HEK293 (cell line): ENCODE data around the gene SUFU.

ENCODE experiments used
- CTCF ChIA-PET: fragments of 350-600 bp; formaldehyde crosslinking; extraction: SDS; loops from one replicate; lab custom pipeline; 2021; ENCODE audit warnings: antibody characterized with exemption; lab: Yijun Ruan, JAX
- POLR2A ChIA-PET: fragments of 300-600 bp; formaldehyde crosslinking; extraction: SDS; loops from one replicate; lab custom pipeline; 2020; ENCODE audit warnings: antibody characterized with exemption, inconsistent platforms; lab: Yijun Ruan, JAX
- H3K27ac ChIP-seq: fragments of 200-500 bp; sonication (Bioruptor generic); 2 replicates; pipeline ENCODE4 v1.5.1; 2014; ENCODE audit warnings: low read depth, low read length, control low read depth, inconsistent platforms; ENCODE audit errors: extremely low read depth
- H3K36me3 ChIP-seq, 2 experiments: fragments of 200-500 bp in 1 of 2; sonication (Bioruptor generic) in 1 of 2; 1 replicate in 1 of 2; 2 replicates in 1 of 2; pipeline ENCODE4 v1.5.1; 2014 to 2017; ENCODE audit warnings: inconsistent platforms in 2 of 2, low read length in 2 of 2; ENCODE audit not compliant: control insufficient read depth in 2 of 2, insufficient read depth in 1 of 2
- H3K4me1 ChIP-seq: fragments of 200-500 bp; sonication (Bioruptor generic); 2 replicates; pipeline ENCODE4 v1.5.1; 2014; ENCODE audit warnings: mild to moderate bottlenecking, low read length, inconsistent platforms; ENCODE audit not compliant: control insufficient read depth, insufficient read depth
- H3K4me3 ChIP-seq: 2 replicates; pipeline ENCODE4 v1.5.1; 2011; ENCODE audit warnings: low read depth, mild to moderate bottlenecking, control low read depth, low read length, moderate library complexity
- H3K9me3 ChIP-seq: fragments of 200-500 bp; sonication (Bioruptor generic); 2 replicates; pipeline ENCODE4 v1.5.1; 2014; ENCODE audit warnings: low read depth, low read length, inconsistent platforms; ENCODE audit not compliant: control insufficient read depth, insufficient read depth
- HOXC10 ChIP-seq: sonication (generic); formaldehyde crosslinking; IDR thresholded peaks from 2 replicates; pipeline ENCODE4 v1.8.1; 2023; ENCODE audit warnings: mild to moderate bottlenecking, missing genetic modification reagents
- HOXD13 ChIP-seq: sonication (generic); formaldehyde crosslinking; IDR thresholded peaks from 2 replicates; pipeline ENCODE4 v1.8.0; 2022; ENCODE audit warnings: missing genetic modification reagents, borderline replicate concordance
- IKZF3 ChIP-seq: fragments of 450-650 bp; IDR thresholded peaks from 2 replicates; pipeline ENCODE4 v1.5.0; 2018; ENCODE audit warnings: missing biosample characterization, mild to moderate bottlenecking, missing genetic modification characterization, moderate library complexity
- ZBTB48 ChIP-seq: fragments of 450-650 bp; formaldehyde crosslinking; IDR thresholded peaks from 2 replicates; pipeline ENCODE4 v1.5.1; 2016; ENCODE audit warnings: missing biosample characterization, missing genetic modification characterization
- ZNF132 ChIP-seq: fragments of 450-650 bp; formaldehyde crosslinking; IDR thresholded peaks from 2 replicates; pipeline ENCODE4 v1.5.1; 2017; ENCODE audit warnings: missing biosample characterization, missing genetic modification characterization, borderline replicate concordance
- ZNF366 ChIP-seq: fragments of 450-650 bp; formaldehyde crosslinking; conservative IDR thresholded peaks from 2 replicates; pipeline ENCODE4 v1.5.1; 2016; ENCODE audit warnings: missing biosample characterization, missing genetic modification characterization
- ZNF433 ChIP-seq: fragments of 450-650 bp; formaldehyde crosslinking; IDR thresholded peaks from 2 replicates; pipeline ENCODE4 v1.5.1; 2016; ENCODE audit warnings: missing biosample characterization, missing genetic modification characterization, low read depth
- ZNF544 ChIP-seq: fragments of 450-650 bp; formaldehyde crosslinking; IDR thresholded peaks from 2 replicates; pipeline ENCODE4 v1.5.0; 2017; ENCODE audit warnings: missing biosample characterization, missing genetic modification characterization
- ZNF585B ChIP-seq: fragments of 450-650 bp; formaldehyde crosslinking; IDR thresholded peaks from 2 replicates; pipeline ENCODE4 v1.5.1; 2016; ENCODE audit warnings: missing biosample characterization, missing genetic modification characterization
- ZNF792 ChIP-seq: fragments of 450-650 bp; formaldehyde crosslinking; IDR thresholded peaks from 2 replicates; pipeline ENCODE4 v1.5.1; 2016; ENCODE audit warnings: missing biosample characterization, missing genetic modification characterization
- TF ChIP-seq, protein P1 (sequence below): fragments of 450-650 bp; IDR thresholded peaks from 2 replicates; pipeline ENCODE4 v1.5.1; 2018; ENCODE audit warnings: missing biosample characterization, missing genetic modification characterization
- TF ChIP-seq, protein P2 (sequence below): fragments of 450-650 bp; formaldehyde crosslinking; optimal IDR thresholded peaks from 2 replicates; pipeline ENCODE3; 2016; ENCODE audit warnings: missing biosample characterization, mild to moderate bottlenecking, missing genetic modification characterization
- TF ChIP-seq, protein P3 (sequence below): fragments of 450-650 bp; formaldehyde crosslinking; conservative IDR thresholded peaks from 2 replicates; pipeline ENCODE4 v1.5.1; 2016; ENCODE audit warnings: low read depth, missing biosample characterization, missing genetic modification characterization

Gene SUFU

DNA sequence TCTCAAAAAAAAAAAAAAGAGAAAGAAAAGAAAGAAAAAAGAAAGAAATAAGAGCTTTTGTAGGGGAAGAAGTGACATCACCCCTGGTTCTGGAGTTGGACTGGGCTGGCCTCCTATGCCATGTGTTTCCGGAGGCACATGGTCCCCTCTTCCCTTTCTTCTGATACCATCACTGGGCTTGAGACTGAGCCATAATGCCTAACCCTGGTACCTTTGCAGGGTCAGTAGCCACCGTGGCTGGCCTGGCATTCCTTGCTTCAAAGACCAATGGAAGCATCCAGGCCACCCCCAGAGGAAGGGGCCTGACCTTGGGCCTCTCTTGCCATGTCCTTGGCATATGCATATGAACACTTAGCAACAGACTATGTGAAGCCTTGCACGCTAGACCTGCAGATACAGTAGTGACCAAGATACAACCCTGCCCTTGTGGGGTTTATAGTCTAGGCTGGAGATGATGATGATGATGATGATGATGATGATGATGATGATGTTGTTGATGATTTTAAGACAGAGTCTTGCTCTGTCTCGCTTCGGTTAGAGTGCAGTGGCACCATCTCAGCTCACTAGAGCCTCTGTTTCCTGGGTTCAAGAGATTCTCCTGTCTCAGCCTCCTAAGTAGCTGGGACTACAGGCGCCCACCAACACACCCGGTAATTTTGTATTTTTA lies 31.8 kb downstream of the SUFU start:
- Histone ChIP-seq H3K9me3 (no peaks in the 10 kb centered on the region), H3K4me1 (no peaks in the 10 kb centered on the region), H3K4me3 (no peak overlapping the region), H3K27ac (no peak overlapping the region), H3K36me3 (peaks cover 0 to 2% of the 10 kb centered on the region in 2 experiments; a peak in 2 of 3 replicates)
- ChIA-PET POLR2A (interaction anchor here (0.7 kb wide), 1 partner anchor 92 kb away, joined by 3 read pairs; no protein-coding TSS in a partner anchor), CTCF (no interaction called here)
- TF ChIP-seq, protein P1, sequence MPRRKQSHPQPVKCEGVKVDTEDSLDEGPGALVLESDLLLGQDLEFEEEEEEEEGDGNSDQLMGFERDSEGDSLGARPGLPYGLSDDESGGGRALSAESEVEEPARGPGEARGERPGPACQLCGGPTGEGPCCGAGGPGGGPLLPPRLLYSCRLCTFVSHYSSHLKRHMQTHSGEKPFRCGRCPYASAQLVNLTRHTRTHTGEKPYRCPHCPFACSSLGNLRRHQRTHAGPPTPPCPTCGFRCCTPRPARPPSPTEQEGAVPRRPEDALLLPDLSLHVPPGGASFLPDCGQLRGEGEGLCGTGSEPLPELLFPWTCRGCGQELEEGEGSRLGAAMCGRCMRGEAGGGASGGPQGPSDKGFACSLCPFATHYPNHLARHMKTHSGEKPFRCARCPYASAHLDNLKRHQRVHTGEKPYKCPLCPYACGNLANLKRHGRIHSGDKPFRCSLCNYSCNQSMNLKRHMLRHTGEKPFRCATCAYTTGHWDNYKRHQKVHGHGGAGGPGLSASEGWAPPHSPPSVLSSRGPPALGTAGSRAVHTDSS (tag by site-specific recombination), result peak; percentile 84
- TF ChIP-seq ZNF792 (tag by site-specific recombination) (no peak), HOXD13 (CRISPR knock-in tag) (no peak)

DNA sequence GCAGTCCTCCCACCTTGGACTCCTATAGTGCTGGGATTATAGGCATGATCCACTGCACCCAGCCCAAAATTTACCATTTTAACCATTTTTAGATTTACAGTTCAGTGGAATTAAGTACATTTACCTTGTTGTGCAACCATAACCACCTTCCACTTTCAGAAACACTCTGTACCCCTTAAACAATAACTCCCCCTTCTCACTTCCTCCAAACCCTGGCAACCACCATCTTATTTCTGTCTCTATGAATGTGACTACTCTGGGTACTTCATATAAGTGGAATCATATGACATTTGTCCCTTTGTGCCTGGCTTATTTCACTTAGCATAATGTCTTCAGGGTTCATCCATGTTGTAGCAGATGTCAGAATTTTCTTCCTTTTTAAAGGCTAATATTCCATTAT lies 33.6 kb downstream of the SUFU start:
- Histone ChIP-seq H3K36me3 (peaks cover 0 to under 1% of the 10 kb centered on the region in 2 experiments; a peak in 2 of 3 replicates), H3K9me3 (no peaks in the 10 kb centered on the region), H3K4me1 (no peaks in the 10 kb centered on the region), H3K4me3 (no peak overlapping the region), H3K27ac (no peak overlapping the region)
- ChIA-PET CTCF (no interaction called here), POLR2A (no interaction called here)
- TF ChIP-seq ZNF366 (no peak), ZNF433 (tag by site-specific recombination) (no peak), ZNF132 (tag by site-specific recombination) (no peak)

DNA sequence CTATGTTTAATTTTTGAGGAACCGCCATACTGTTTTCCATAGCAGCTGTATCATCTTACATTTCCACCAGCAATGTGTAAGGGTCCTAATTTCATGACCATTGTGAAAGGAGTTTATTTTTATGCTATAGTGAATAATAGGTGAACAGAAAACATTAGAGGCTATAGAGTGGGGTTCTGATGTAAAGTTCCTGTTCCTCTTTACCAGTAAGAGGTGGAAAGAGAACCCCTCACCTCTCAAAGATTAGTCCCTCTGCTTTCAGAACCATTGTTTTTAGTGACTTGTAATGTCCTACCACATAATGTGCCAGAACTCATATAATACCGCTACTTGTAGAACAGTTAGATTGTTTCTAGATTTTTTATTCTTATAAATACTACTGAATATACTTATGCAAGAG lies 34.2 kb downstream of the SUFU start:
- POLR2A ChIA-PET, result no interaction called here
- no peaks in the 10 kb centered on the region for H3K4me1 ChIP-seq
- H3K4me3 ChIP-seq, result no peak overlapping the region
- TF ChIP-seq ZNF132 (tag by site-specific recombination), result no peak
- TF ChIP-seq ZBTB48 (tag by site-specific recombination), result no peak
- TF ChIP-seq ZNF585B, result no peak
- TF ChIP-seq ZNF544 (tag by site-specific recombination), result no peak
- TF ChIP-seq, protein P2, sequence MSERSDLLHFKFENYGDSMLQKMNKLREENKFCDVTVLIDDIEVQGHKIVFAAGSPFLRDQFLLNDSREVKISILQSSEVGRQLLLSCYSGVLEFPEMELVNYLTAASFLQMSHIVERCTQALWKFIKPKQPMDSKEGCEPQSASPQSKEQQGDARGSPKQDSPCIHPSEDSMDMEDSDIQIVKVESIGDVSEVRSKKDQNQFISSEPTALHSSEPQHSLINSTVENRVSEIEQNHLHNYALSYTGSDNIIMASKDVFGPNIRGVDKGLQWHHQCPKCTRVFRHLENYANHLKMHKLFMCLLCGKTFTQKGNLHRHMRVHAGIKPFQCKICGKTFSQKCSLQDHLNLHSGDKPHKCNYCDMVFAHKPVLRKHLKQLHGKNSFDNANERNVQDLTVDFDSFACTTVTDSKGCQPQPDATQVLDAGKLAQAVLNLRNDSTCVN (tag by site-specific recombination), result no peak
- no peak for TF ChIP-seq IKZF3 (tag by site-specific recombination)
- TF ChIP-seq, protein P3, sequence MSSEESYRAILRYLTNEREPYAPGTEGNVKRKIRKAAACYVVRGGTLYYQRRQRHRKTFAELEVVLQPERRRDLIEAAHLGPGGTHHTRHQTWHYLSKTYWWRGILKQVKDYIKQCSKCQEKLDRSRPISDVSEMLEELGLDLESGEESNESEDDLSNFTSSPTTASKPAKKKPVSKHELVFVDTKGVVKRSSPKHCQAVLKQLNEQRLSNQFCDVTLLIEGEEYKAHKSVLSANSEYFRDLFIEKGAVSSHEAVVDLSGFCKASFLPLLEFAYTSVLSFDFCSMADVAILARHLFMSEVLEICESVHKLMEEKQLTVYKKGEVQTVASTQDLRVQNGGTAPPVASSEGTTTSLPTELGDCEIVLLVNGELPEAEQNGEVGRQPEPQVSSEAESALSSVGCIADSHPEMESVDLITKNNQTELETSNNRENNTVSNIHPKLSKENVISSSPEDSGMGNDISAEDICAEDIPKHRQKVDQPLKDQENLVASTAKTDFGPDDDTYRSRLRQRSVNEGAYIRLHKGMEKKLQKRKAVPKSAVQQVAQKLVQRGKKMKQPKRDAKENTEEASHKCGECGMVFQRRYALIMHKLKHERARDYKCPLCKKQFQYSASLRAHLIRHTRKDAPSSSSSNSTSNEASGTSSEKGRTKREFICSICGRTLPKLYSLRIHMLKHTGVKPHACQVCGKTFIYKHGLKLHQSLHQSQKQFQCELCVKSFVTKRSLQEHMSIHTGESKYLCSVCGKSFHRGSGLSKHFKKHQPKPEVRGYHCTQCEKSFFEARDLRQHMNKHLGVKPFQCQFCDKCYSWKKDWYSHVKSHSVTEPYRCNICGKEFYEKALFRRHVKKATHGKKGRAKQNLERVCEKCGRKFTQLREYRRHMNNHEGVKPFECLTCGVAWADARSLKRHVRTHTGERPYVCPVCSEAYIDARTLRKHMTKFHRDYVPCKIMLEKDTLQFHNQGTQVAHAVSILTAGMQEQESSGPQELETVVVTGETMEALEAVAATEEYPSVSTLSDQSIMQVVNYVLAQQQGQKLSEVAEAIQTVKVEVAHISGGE (tag by site-specific recombination), result no peak
- no peak for TF ChIP-seq HOXC10 (CRISPR knock-in tag)
- TF ChIP-seq, all 188 proteins: peak for 0
- no peaks in the 10 kb centered on the region; a peak in 1 of 3 replicates for H3K36me3 ChIP-seq
- no peaks in the 10 kb centered on the region for H3K9me3 ChIP-seq
- no peak overlapping the region for H3K27ac ChIP-seq
- CTCF ChIA-PET, result no interaction called here
